H1 (cell line): ENCODE results near the gene NOL9. TPM values are rescaled to one million over a fixed set of nuclear protein-coding genes. Genes with fewer than 3 reads are reported as not detected.

Experiments used
- CTCF ChIA-PET: fragments of 300-600 bp; sonication (Branson Sonifier 250); formaldehyde crosslinking; loops from one replicate; lab custom pipeline; 2021; ENCODE audit not compliant: partially characterized antibody; lab: Charles Lee
- POLR2A ChIA-PET: fragments of 300-600 bp; sonication (Branson Sonifier 250); formaldehyde crosslinking; loops from one replicate; lab custom pipeline; 2021; ENCODE audit warnings: inconsistent platforms; ENCODE audit not compliant: partially characterized antibody; lab: Charles Lee
- DNase-seq, 2 experiments: peaks; one replicate each; pipeline versions ENCODE4 v3.0.0 to v3.0.0-alpha.2; 2010 to 2022; ENCODE audit warnings: low spot score in 2 of 2, low read depth in 1 of 2, mixed read lengths in 1 of 2
- FAIRE-seq: peaks from 2 replicates; lab custom pipeline; 2011; peaks lifted over from hg19 to GRCh38; lab: Jason Lieb, UNC
- H2AFZ ChIP-seq: 2 replicates; pipeline ENCODE4 v1.8.1; 2012; ENCODE audit warnings: low read length, inconsistent platforms
- H2AK5ac ChIP-seq: 2 replicates; pipeline ENCODE4 v1.6.1; 2013; ENCODE audit warnings: low read depth, low read length
- H2BK120ac ChIP-seq: replicated peaks from 2 replicates; pipeline ENCODE3; 2013; ENCODE audit warnings: low read depth, low read length, inconsistent platforms
- H2BK12ac ChIP-seq: 2 replicates; pipeline ENCODE4 v1.6.1; 2013; ENCODE audit warnings: low read depth, low read length
- H2BK15ac ChIP-seq: 2 replicates; pipeline ENCODE4 v1.6.1; 2013; ENCODE audit warnings: low read length
- H2BK20ac ChIP-seq: 2 replicates; pipeline ENCODE4 v1.6.1; 2013; ENCODE audit warnings: low read length
- H2BK5ac ChIP-seq: 2 replicates; pipeline ENCODE4 v1.6.1; 2013; ENCODE audit warnings: low read depth, low read length
- H3K14ac ChIP-seq: 2 replicates; pipeline ENCODE4 v1.6.1; 2013; ENCODE audit warnings: inconsistent platforms; ENCODE audit not compliant: insufficient read length
- H3K18ac ChIP-seq: 2 replicates; pipeline ENCODE4 v1.6.1; 2013; ENCODE audit warnings: low read length; ENCODE audit errors: extremely low read depth
- H3K23ac ChIP-seq: 2 replicates; pipeline ENCODE4 v1.6.1; 2013; ENCODE audit warnings: inconsistent platforms; ENCODE audit not compliant: insufficient read length
- H3K23me2 ChIP-seq: 2 replicates; pipeline ENCODE4 v1.6.1; 2013; ENCODE audit warnings: low read depth, low read length
- H3K27ac ChIP-seq: 2 replicates; pipeline ENCODE4 v1.6.1; 2011; ENCODE audit warnings: low read depth, low read length, inconsistent platforms
- H3K27me3 ChIP-seq, 4 experiments: replicated peaks in 1 of 4; 1 replicate in 1 of 4; 2 replicates in 3 of 4; pipeline versions ENCODE4 v1.6.1 to v1.8.1; 2011 to 2013; ENCODE audit warnings: low read length in 3 of 4, mild to moderate bottlenecking in 3 of 4, inconsistent platforms in 2 of 4, mixed read lengths in 2 of 4, moderate library complexity in 1 of 4; ENCODE audit not compliant: control insufficient read depth in 3 of 4, insufficient read depth in 3 of 4; ENCODE audit errors: extremely low read depth in 1 of 4
- H3K36me3 ChIP-seq, 4 experiments: 2 replicates each; pipeline versions ENCODE4 v1.6.1 to v1.8.1; 2011 to 2013; ENCODE audit warnings: mild to moderate bottlenecking in 4 of 4, low read length in 3 of 4, moderate library complexity in 2 of 4, control low read depth in 1 of 4, inconsistent platforms in 1 of 4; ENCODE audit not compliant: insufficient read depth in 4 of 4, control insufficient read depth in 2 of 4
- H3K4ac ChIP-seq: replicated peaks from 2 replicates; pipeline ENCODE3; 2013; ENCODE audit warnings: low read length, low read depth, mixed read lengths, inconsistent platforms; ENCODE audit not compliant: insufficient read length
- H3K4me1 ChIP-seq, 4 experiments: replicated peaks in 1 of 4; 1 replicate in 1 of 4; 2 replicates in 3 of 4; pipeline versions ENCODE4 v1.6.1 to v1.8.1; 2011 to 2013; ENCODE audit warnings: low read length in 3 of 4, inconsistent platforms in 2 of 4, mixed read lengths in 1 of 4; ENCODE audit not compliant: insufficient read depth in 4 of 4, control insufficient read depth in 3 of 4
- H3K4me2 ChIP-seq, 2 experiments: 2 replicates each; pipeline versions ENCODE4 v1.6.1 to v1.8.1; 2011 to 2013; ENCODE audit warnings: low read depth in 2 of 2, low read length in 2 of 2, control low read depth in 1 of 2, inconsistent platforms in 1 of 2, mild to moderate bottlenecking in 1 of 2; ENCODE audit not compliant: insufficient read depth in 1 of 2
- H3K4me3 ChIP-seq, 4 experiments: fragments of 200-600, 300-600 bp in 1 of 4; sonication (generic), shearing (Covaris generic), sonication (Bioruptor Twin) in 1 of 4; 2 replicates each; pipeline versions ENCODE4 v1.5.1 to v1.8.1; 2011 to 2016; ENCODE audit warnings: low read length in 4 of 4, low read depth in 3 of 4, control low read depth in 2 of 4, inconsistent platforms in 2 of 4, mild to moderate bottlenecking in 2 of 4, mixed read lengths in 1 of 4, moderate library complexity in 1 of 4; ENCODE audit not compliant: insufficient read depth in 2 of 4; ENCODE audit errors: extremely low read depth in 1 of 4
- H3K56ac ChIP-seq: replicated peaks from 2 replicates; pipeline ENCODE3; 2013; ENCODE audit warnings: low read depth, mild to moderate bottlenecking, mixed read lengths, low read length, inconsistent platforms; ENCODE audit not compliant: insufficient read length
- H3K79me1 ChIP-seq: 2 replicates; pipeline ENCODE4 v1.6.1; 2013; ENCODE audit warnings: low read depth, low read length, control low read depth
- H3K79me2 ChIP-seq, 2 experiments: 2 replicates each; pipeline versions ENCODE4 v1.6.1 to v1.8.1; 2012 to 2013; ENCODE audit warnings: low read length in 2 of 2, mild to moderate bottlenecking in 2 of 2, inconsistent platforms in 1 of 2; ENCODE audit not compliant: insufficient read depth in 2 of 2, control insufficient read depth in 1 of 2
- H3K9ac ChIP-seq, 4 experiments: replicated peaks in 1 of 4; 1 replicate in 1 of 4; 2 replicates in 3 of 4; pipeline versions ENCODE4 v1.6.1 to v1.8.1; 2011 to 2013; ENCODE audit warnings: low read depth in 3 of 4, low read length in 3 of 4, control low read depth in 2 of 4, mild to moderate bottlenecking in 2 of 4, moderate library complexity in 2 of 4, inconsistent platforms in 1 of 4; ENCODE audit errors: extremely low read depth in 1 of 4
- H3K9me3 ChIP-seq, 2 experiments: 2 replicates each; pipeline versions ENCODE4 v1.6.1 to v1.8.1; 2012 to 2013; ENCODE audit warnings: mild to moderate bottlenecking in 2 of 2, moderate library complexity in 2 of 2, control low read depth in 1 of 2, inconsistent platforms in 1 of 2, low read depth in 1 of 2, low read length in 1 of 2, mixed read lengths in 1 of 2; ENCODE audit not compliant: insufficient read depth in 2 of 2
- H4K20me1 ChIP-seq, 2 experiments: replicated peaks in 1 of 2; 2 replicates each; pipeline versions ENCODE3 to v1.8.1; 2011 to 2013; ENCODE audit warnings: inconsistent platforms in 2 of 2, low read length in 2 of 2, mild to moderate bottlenecking in 1 of 2; ENCODE audit not compliant: insufficient read depth in 2 of 2, control insufficient read depth in 1 of 2
- H4K5ac ChIP-seq: 2 replicates; pipeline ENCODE4 v1.6.1; 2013; ENCODE audit warnings: low read length, low read depth, mixed read lengths, inconsistent platforms; ENCODE audit not compliant: insufficient read length
- H4K8ac ChIP-seq: 2 replicates; pipeline ENCODE4 v1.8.0; 2013; ENCODE audit warnings: mild to moderate bottlenecking, moderate library complexity, low read length, inconsistent platforms; ENCODE audit not compliant: insufficient read depth; ENCODE audit errors: extremely low read depth
- H4K91ac ChIP-seq: replicated peaks from 2 replicates; pipeline ENCODE3; 2013; ENCODE audit warnings: low read length, mixed read lengths, inconsistent platforms; ENCODE audit not compliant: insufficient read length
- HDAC6 ChIP-seq: IDR thresholded peaks from one replicate; pipeline ENCODE4 v1.7.1; 2012; ENCODE audit warnings: low read depth, mild to moderate bottlenecking, inconsistent platforms, low read length, moderate library complexity
- MAFK ChIP-seq: IDR thresholded peaks from 2 replicates; pipeline ENCODE4 v1.6.1; 2012; ENCODE audit warnings: low read depth, mild to moderate bottlenecking, improper control_type of control experiment, low read length
- POU5F1 ChIP-seq: IDR thresholded peaks from 2 replicates; pipeline ENCODE4 v1.6.1; 2011; ENCODE audit warnings: low read depth, mild to moderate bottlenecking, low read length, moderate library complexity
- SAP30 ChIP-seq: fragments of 300-600 bp; sonication (generic); IDR thresholded peaks from 2 replicates; pipeline ENCODE4 v1.7.1; 2012; ENCODE audit warnings: low read length, moderate library complexity, mild to moderate bottlenecking, inconsistent platforms; ENCODE audit not compliant: insufficient read depth, insufficient replicate concordance
- TAF7 ChIP-seq: optimal IDR thresholded peaks from 2 replicates; pipeline ENCODE3; 2011; ENCODE audit warnings: low read depth, mild to moderate bottlenecking, inconsistent platforms, low read length, moderate library complexity, borderline replicate concordance
- TBP ChIP-seq: IDR thresholded peaks from 2 replicates; pipeline ENCODE4 v1.6.1; 2011; ENCODE audit warnings: low read depth, low read length, improper control_type of control experiment
- WGBS, 2 experiments: shearing (Covaris generic) in 1 of 2; methylation state at CpG; one replicate each; pipeline versions ENCODE4 v1.1.6 to v1.1.7; 2013 to 2015; ENCODE audit warnings: low lambda C conversion rate in 2 of 2, mixed read lengths in 2 of 2, inconsistent platforms in 1 of 2, low coverage in 1 of 2, missing lambda C conversion rate in 1 of 2; ENCODE audit not compliant: insufficient replicate concordance in 2 of 2, insufficient coverage in 1 of 2, insufficient read length in 1 of 2; ENCODE audit errors: extremely low coverage in 1 of 2, missing lambda C conversion rate in 1 of 2; 5-methylcytosine and 5-hydroxymethylcytosine counted together
- polyA plus RNA-seq, 7 experiments: library from polyadenylated mRNA; depleted of rRNA in 3 of 7; stranded (reverse) in 5 of 7; unstranded in 2 of 7; fragments of >200 nt in 5 of 7; fragments of 200-250 nt in 2 of 7; gene quantifications; 1 replicate in 5 of 7; 2 replicates in 1 of 7; 4 replicates in 1 of 7; pipeline versions ENCODE4 v1.2.1 to v1.2.3, GENCODE V29; 2011 to 2013; ENCODE audit warnings: missing spikeins in 2 of 7, mixed read lengths in 2 of 7
- total RNA-seq: library from RNA; stranded (reverse); fragmentation: NEBNext Ultra II Directional; extraction: Animal tissue kit (Norgen Biotek cat#: 25700); gene quantifications from 2 replicates; pipeline ENCODE4 v1.2.1, GENCODE V29; 2021

The NOL9 gene
- total and polyA plus RNA-seq, 2 of the 8 experiments (the other 6 are each of a cell fraction or from before 2014, with no cell fraction given) = 17.1 to 38.1 TPM

- no peak overlapping the region; the same call in 1 of the 2 replicates for H3K18ac ChIP-seq
- no peak overlapping the region for H4K5ac ChIP-seq
- H2BK15ac ChIP-seq = no peak overlapping the region
- peak overlapping the region; percentile 12 to 36; a peak in 2 of 4 replicates for H3K4me2 ChIP-seq
- peak overlapping the region; percentile 16; the same call in 1 of the 2 replicates for H3K27ac ChIP-seq
- H3K4me1 ChIP-seq = peaks cover 5 to 11% (median 7%) of the 10 kb centered on the region in 4 experiments
- H3K9me3 ChIP-seq = no peaks in the 10 kb centered on the region
- no peak overlapping the region for H2AFZ ChIP-seq
- H3K56ac ChIP-seq = no peak overlapping the region
- no peak overlapping the region for H3K14ac ChIP-seq
- H2BK12ac ChIP-seq = no peak overlapping the region
- no peak overlapping the region for H2BK20ac ChIP-seq
- FAIRE-seq (peak; percentile 80), DNase-seq (peak; percentile 82 to 86)
- WGBS, 2 experiments = 25% methylated on average over 13 of the region's 13 CpGs; no CpG with 5 or more reads in 1 of the 2 experiments
- peaks cover 0 to 3% of the 10 kb centered on the region in 2 experiments for H4K20me1 ChIP-seq
- H2AK5ac ChIP-seq = no peak overlapping the region
- H2BK120ac ChIP-seq = no peak overlapping the region
- no peaks in the 10 kb centered on the region for H3K27me3 ChIP-seq
- H4K91ac ChIP-seq = no peak overlapping the region
- ChIA-PET POLR2A (interaction anchor here (0.9 to 3.5 kb wide), 8 partner anchors 13 to 84 kb away, joined by 3 to 15 read pairs (median 4); partner anchors contain the start of genes KLHL21, NOL9, PLEKHG5 and TAS1R1), CTCF (interaction anchor here (1.0 to 8.1 kb wide), 7 partner anchors 9 to 126 kb away, joined by 4 to 107 read pairs (median 7); no protein-coding TSS in a partner anchor)
- no peaks in the 10 kb centered on the region for H3K23me2 ChIP-seq
- H3K9ac ChIP-seq = no peak overlapping the region
- no peak overlapping the region for H3K4ac ChIP-seq
- H3K4me3 ChIP-seq = no peak overlapping the region
- no peak overlapping the region for H3K23ac ChIP-seq
- H3K79me1 ChIP-seq = no peaks in the 10 kb centered on the region
- H3K36me3 ChIP-seq = peaks cover 0 to under 1% (median under 1%) of the 10 kb centered on the region in 4 experiments; a peak in 1 of 8 replicates
- 0 out of 2 replicates have a peak overlapping the region, but pooled peaks have one; percentile 47 for H2BK5ac ChIP-seq
- H3K79me2 ChIP-seq = no peaks in the 10 kb centered on the region
- no peak overlapping the region for H4K8ac ChIP-seq
- TF ChIP-seq TAF7 = no peak
- no peak for TF ChIP-seq MAFK
- no peak for TF ChIP-seq POU5F1
- TF ChIP-seq HDAC6 = no peak
- peak; percentile 31; the same call in 1 of the 2 replicates for TF ChIP-seq TBP
- peak; percentile 98 for TF ChIP-seq SAP30
These were observed 34.2 kb downstream of the NOL9 start for GRCh38 chr1:6519935-6520671.
